ENCODE data around the gene TBL1Y.
"Not testable (repeated sequence)": the region's sequence is repeated elsewhere in the genome, so short reads cannot be mapped to it uniquely, and the experiment has no call there.

- not testable (repeated sequence) for TF ChIP-seq POLR2A (IDR thresholded peaks at IDR 0.05; ENCODE audit: low read depth, low read length); TAF1 (IDR thresholded peaks at IDR 0.05; ENCODE audit: borderline replicate concordance, low read depth, low read length); POLR2AphosphoS5 (IDR thresholded peaks at IDR 0.05; ENCODE audit: low read depth, low read length)
Observed at GRCh38 chrY:7052461-7052860, 142.0 kb downstream of the TBL1Y start.

All from GM12892 (cell line).